Natural killer cell (primary cell): ENCODE data around the gene ZBTB46. TPM values are rescaled to one million over a fixed set of nuclear protein-coding genes. Genes with fewer than 3 reads are reported as not detected.

Experiments used
- ATAC-seq, 3 donors: fragments of 150-1000 bp in 2 of 3; fragments of 200-7000 bp in 1 of 3; cut with Tn5 transposase; 1 replicate in 1 of 3; 2 replicates in 2 of 3; pipeline ENCODE4 v1.10.0; 2021; ENCODE audit warnings: mild to moderate bottlenecking in 2 of 3, moderate library complexity in 2 of 3
- DNase-seq, 2 donors: peaks; one replicate each; pipeline versions ENCODE4 v3.0.0 to v3.0.0-alpha.2; 2013 to 2021; ENCODE audit warnings: mixed read lengths in 1 of 2
- H3K27ac ChIP-seq: one replicate; pipeline ENCODE4 v1.5.1; 2013; ENCODE audit warnings: mild to moderate bottlenecking, low read length
- H3K27me3 ChIP-seq: one replicate; pipeline ENCODE4 v1.6.1; 2013; ENCODE audit warnings: low read length; ENCODE audit not compliant: control insufficient read depth, insufficient read depth
- H3K36me3 ChIP-seq: one replicate; pipeline ENCODE4 v1.6.1; 2013; ENCODE audit warnings: low read length; ENCODE audit not compliant: control insufficient read depth, insufficient read depth
- H3K4me1 ChIP-seq: one replicate; pipeline ENCODE4 v1.6.1; 2013; ENCODE audit warnings: low read length; ENCODE audit not compliant: control insufficient read depth, insufficient read depth
- H3K4me3 ChIP-seq: one replicate; pipeline ENCODE4 v1.5.1; 2013; ENCODE audit warnings: low read length
- H3K9me3 ChIP-seq: one replicate; pipeline ENCODE4 v1.6.1; 2013; ENCODE audit warnings: low read length; ENCODE audit not compliant: control insufficient read depth, insufficient read depth
- H3K27ac Mint-ChIP-seq, 2 donors: one replicate each; pipeline ENCODE4 v1.8.0; 2022; ENCODE audit warnings: mild to moderate bottlenecking in 2 of 2, mixed read lengths in 2 of 2, moderate library complexity in 1 of 2
- H3K27me3 Mint-ChIP-seq, 2 donors: one replicate each; pipeline ENCODE4 v1.8.0; 2022; ENCODE audit warnings: low read depth in 2 of 2, mixed read lengths in 2 of 2
- H3K36me3 Mint-ChIP-seq: one replicate; pipeline ENCODE4 v1.8.0; 2022; ENCODE audit warnings: mixed read lengths
- H3K4me1 Mint-ChIP-seq, 2 donors: one replicate each; pipeline ENCODE4 v1.8.0; 2022; ENCODE audit warnings: mixed read lengths in 2 of 2
- H3K4me3 Mint-ChIP-seq: one replicate; pipeline ENCODE4 v1.8.0; 2022; ENCODE audit warnings: mild to moderate bottlenecking, moderate library complexity, mixed read lengths
- H3K9me3 Mint-ChIP-seq, 2 donors: one replicate each; pipeline ENCODE4 v1.8.0; 2022; ENCODE audit warnings: mixed read lengths in 2 of 2
- CTCF ChIP-seq: fragments of 200-600 bp; IDR thresholded peaks from one replicate; pipeline ENCODE4 v1.8.0; 2022; ENCODE audit warnings: antibody characterized with exemption
- WGBS: methylation state at CpG from one replicate; pipeline ENCODE4 v1.1.7; 2013; ENCODE audit warnings: missing lambda C conversion rate; ENCODE audit not compliant: insufficient coverage; 5-methylcytosine and 5-hydroxymethylcytosine counted together
- intact Hi-C: fragments of 100-400 bp; cut with micrococcal nuclease; formaldehyde crosslinking; loops from one replicate; pipeline ENCODE4 v1.14.2; 2022
- total RNA-seq, 4 donors: library from RNA; stranded (reverse); fragments of 120-200 nt in 1 of 4; gene quantifications; one replicate each; pipeline versions ENCODE4 v1.2.3 to v1.2.4, GENCODE V29; 2013 to 2022

Gene ZBTB46
- total RNA-seq, 3 donors from 2014 or later (not counting 1 experiment from before 2014, with no cell fraction given): 1.1 TPM

- no peak overlapping the region for H3K27ac ChIP-seq
- no peaks in the 10 kb centered on the region for H3K36me3 ChIP-seq
- no peaks in the 10 kb centered on the region for H3K27me3 ChIP-seq
- H3K36me3 Mint-ChIP-seq: no peaks in the 10 kb centered on the region
- H3K4me3 Mint-ChIP-seq: no peak overlapping the region
- H3K27ac Mint-ChIP-seq: no peak overlapping the region
- TF ChIP-seq CTCF: no peak
- peaks cover 35% of the 10 kb centered on the region for H3K4me1 ChIP-seq
- no peak overlapping the region for H3K4me3 ChIP-seq
- ATAC-seq (no peak), DNase-seq (no peak)
- intact Hi-C loops: loop anchor here (5.0 kb wide), 1 partner anchor 125 kb away; the partner anchor contains the start of gene GMEB2
- H3K9me3 Mint-ChIP-seq: no peaks in the 10 kb centered on the region
- peaks cover 17 to 44% of the 10 kb centered on the region in 2 donors for H3K4me1 Mint-ChIP-seq
- WGBS: 92% methylated on average over 50 of the region's 50 CpGs
- no peaks in the 10 kb centered on the region for H3K27me3 Mint-ChIP-seq
- H3K9me3 ChIP-seq: no peaks in the 10 kb centered on the region
Measured at GRCh38 chr20:63752411-63753101, 78.5 kb downstream of the ZBTB46 start.

GRCh38 chr20:63751471-63752271, 79.4 kb downstream of the ZBTB46 start:
- DNase-seq (no peak), ATAC-seq (peak in 1 of 3 donors; percentile 16)
- Mint-ChIP-seq H3K4me1 (peaks cover 15 to 35% of the 10 kb centered on the region in 2 donors), H3K4me3 (peak overlapping the region; percentile 56), H3K27ac (peak overlapping the region in 1 of 2 donors; percentile 73), H3K9me3 (no peaks in the 10 kb centered on the region), H3K27me3 (no peaks in the 10 kb centered on the region), H3K36me3 (no peaks in the 10 kb centered on the region)
- Histone ChIP-seq H3K27me3 (no peaks in the 10 kb centered on the region), H3K27ac (peak overlapping the region; percentile 49), H3K4me3 (no peak overlapping the region), H3K4me1 (peaks cover 32% of the 10 kb centered on the region), H3K36me3 (no peaks in the 10 kb centered on the region), H3K9me3 (no peaks in the 10 kb centered on the region)
- TF ChIP-seq CTCF: no peak
- intact Hi-C loops: loop anchor here (5.0 kb wide), 1 partner anchor 124 kb away; the partner anchor contains the start of gene GMEB2
- 66% methylated on average over 45 of the region's 45 CpGs for WGBS

- ATAC-seq (peak; percentile 58 to 88 (median 78)), DNase-seq (peak; percentile 41 to 85)
- H3K4me3 ChIP-seq: no peak overlapping the region
- H3K27ac ChIP-seq: peak overlapping the region; percentile 49
- peaks cover 7 to 27% of the 10 kb centered on the region in 2 donors for H3K4me1 Mint-ChIP-seq
- H3K27me3 Mint-ChIP-seq: no peaks in the 10 kb centered on the region
- H3K9me3 ChIP-seq: no peaks in the 10 kb centered on the region
- TF ChIP-seq CTCF: no peak
- H3K4me1 ChIP-seq: peaks cover 27% of the 10 kb centered on the region
- WGBS: 54% methylated on average over 26 of the region's 26 CpGs
- no peaks in the 10 kb centered on the region for H3K27me3 ChIP-seq
- intact Hi-C loops: loop anchor here (5.0 kb wide), 1 partner anchor 124 kb away; the partner anchor contains the start of gene GMEB2
- H3K36me3 Mint-ChIP-seq: no peaks in the 10 kb centered on the region
- H3K36me3 ChIP-seq: no peaks in the 10 kb centered on the region
- H3K4me3 Mint-ChIP-seq: peak overlapping the region; percentile 59
- no peaks in the 10 kb centered on the region for H3K9me3 Mint-ChIP-seq
- H3K27ac Mint-ChIP-seq: peak overlapping the region; percentile 43 to 73
Measured at GRCh38 chr20:63750807-63751470, 80.1 kb downstream of the ZBTB46 start.
